HCT116 (cell line): Measurements from ENCODE around the gene INTS3. TPM values are rescaled to one million over a fixed set of nuclear protein-coding genes. Genes with fewer than 3 reads are reported as not detected.
A peak's percentile ranks its signal among the peaks of the same experiment; 100 is the strongest.

Experiments
- ATAC-seq: fragments of 200-7000 bp; cut with Tn5 transposase; 2 replicates; pipeline ENCODE4 v1.9.1; 2020; ENCODE audit warnings: mild to moderate bottlenecking, moderate library complexity
- BruUV-seq: library from RNA; stranded (reverse); fragments of 400-500 nt; replicated peaks from 2 replicates; lab custom pipeline; 2021; lab: Mats Ljungman, UMichigan
- CTCF ChIA-PET: fragments of 300-600 bp; sonication (Branson Sonifier 250); formaldehyde crosslinking; loops from one replicate; lab custom pipeline; 2021; ENCODE audit warnings: antibody characterized with exemption; lab: Charles Lee
- POLR2A ChIA-PET: fragments of 300-600, 350-600 bp; sonication (Branson Sonifier 250); formaldehyde crosslinking; loops from one replicate; lab custom pipeline; 2021; ENCODE audit warnings: antibody characterized with exemption; lab: Charles Lee
- RAD21 ChIA-PET, 2 experiments: fragments of 300-600 bp; sonication (Branson Sonifier 250); formaldehyde crosslinking; loops; one replicate each; lab custom pipeline; 2023; ENCODE audit warnings: low total read pairs in 2 of 2; ENCODE audit not compliant: uncharacterized antibody in 2 of 2, unreplicated experiment in 2 of 2, low non-redundant PET in 1 of 2; lab: Charles Lee
- DNase-seq: peaks from one replicate; pipeline ENCODE4 v3.0.0-alpha.2; 2010; ENCODE audit warnings: low read depth, low spot score
- H2AFZ ChIP-seq: fragments of 200-600 bp; shearing (Covaris generic), sonication (generic); 2 replicates; pipeline ENCODE4 v1.6.1; 2017; ENCODE audit warnings: low read depth, mixed run types, mixed read lengths, antibody characterized with exemption, low read length; ENCODE audit not compliant: poor library complexity, severe bottlenecking
- H3K27ac ChIP-seq: 2 replicates; pipeline ENCODE4 v1.5.1; 2012; ENCODE audit warnings: low read depth, low read length
- H3K27me3 ChIP-seq: fragments of 200-600 bp; sonication (generic); 2 replicates; pipeline ENCODE4 v1.6.1; 2016; ENCODE audit warnings: mixed run types, low read length, mixed read lengths; ENCODE audit not compliant: insufficient read depth
- H3K36me3 ChIP-seq, 2 experiments: fragments of 200-500 bp in 1 of 2; fragments of 200-600 bp in 1 of 2; sonication (Bioruptor generic) in 1 of 2; sonication (generic) in 1 of 2; 2 replicates each; pipeline versions ENCODE4 v1.5.1 to v1.6.1; 2014 to 2016; ENCODE audit warnings: low read length in 2 of 2, inconsistent platforms in 1 of 2, mixed read lengths in 1 of 2, mixed run types in 1 of 2; ENCODE audit not compliant: insufficient read depth in 2 of 2, control insufficient read depth in 1 of 2
- H3K4me1 ChIP-seq, 2 experiments: fragments of 200-600 bp in 1 of 2; sonication (generic) in 1 of 2; 2 replicates each; pipeline versions ENCODE4 v1.5.1 to v1.6.1; 2012 to 2017; ENCODE audit warnings: low read length in 2 of 2, inconsistent platforms in 1 of 2, mild to moderate bottlenecking in 1 of 2, mixed read lengths in 1 of 2, mixed run types in 1 of 2, moderate library complexity in 1 of 2; ENCODE audit not compliant: insufficient read depth in 2 of 2, control insufficient read depth in 1 of 2
- H3K4me2 ChIP-seq: fragments of 200-600 bp; sonication (generic); 2 replicates; pipeline ENCODE4 v1.6.1; 2017; ENCODE audit warnings: mixed run types, low read length, mixed read lengths
- H3K4me3 ChIP-seq, 2 experiments: fragments of 200-600 bp in 1 of 2; sonication (generic) in 1 of 2; replicated peaks in 1 of 2; 2 replicates each; pipeline ENCODE4 v1.5.1; 2011 to 2016; ENCODE audit warnings: low read length in 2 of 2, control low read depth in 1 of 2, low read depth in 1 of 2, mild to moderate bottlenecking in 1 of 2, mixed read lengths in 1 of 2, mixed run types in 1 of 2
- H3K79me2 ChIP-seq: fragments of 200-600 bp; sonication (generic); 2 replicates; pipeline ENCODE4 v1.6.1; 2017; ENCODE audit warnings: mild to moderate bottlenecking, mixed run types, low read length, moderate library complexity, mixed read lengths; ENCODE audit not compliant: insufficient read depth
- H3K9ac ChIP-seq: fragments of 200-600 bp; sonication (generic); 2 replicates; pipeline ENCODE4 v1.6.1; 2016; ENCODE audit warnings: low read length, mixed read lengths
- H3K9me2 ChIP-seq: fragments of 200-600 bp; sonication (generic), shearing (Covaris generic); 2 replicates; pipeline ENCODE4 v1.6.1; 2017; ENCODE audit warnings: mixed run types, mild to moderate bottlenecking, moderate library complexity; ENCODE audit not compliant: insufficient read depth
- H3K9me3 ChIP-seq, 2 experiments: fragments of 200-500 bp in 1 of 2; fragments of 200-600 bp in 1 of 2; sonication (Bioruptor generic) in 1 of 2; sonication (generic) in 1 of 2; 2 replicates each; pipeline ENCODE4 v1.6.1; 2014 to 2017; ENCODE audit warnings: low read length in 2 of 2, mixed read lengths in 2 of 2, inconsistent platforms in 1 of 2, low read depth in 1 of 2, mild to moderate bottlenecking in 1 of 2, mixed run types in 1 of 2, moderate library complexity in 1 of 2; ENCODE audit not compliant: control insufficient read depth in 1 of 2, insufficient read depth in 1 of 2
- H4K20me1 ChIP-seq: fragments of 200-600 bp; sonication (generic), shearing (Covaris generic); 2 replicates; pipeline ENCODE4 v1.6.1; 2017; ENCODE audit warnings: mixed run types, mild to moderate bottlenecking, moderate library complexity; ENCODE audit not compliant: insufficient read depth
- ATF3 ChIP-seq: IDR thresholded peaks from 2 replicates; pipeline ENCODE4 v1.6.1; 2012
- CBX3 ChIP-seq: IDR thresholded peaks from 2 replicates; pipeline ENCODE4 v1.6.1; 2012; ENCODE audit warnings: low read depth
- EZH2 ChIP-seq: fragments of 200-600 bp; sonication (generic); IDR thresholded peaks from 2 replicates; pipeline ENCODE4 v1.6.1; 2017; ENCODE audit warnings: antibody characterized with exemption, mixed run types
- FOSL1 ChIP-seq: IDR thresholded peaks from 2 replicates; pipeline ENCODE4 v1.6.1; 2012; ENCODE audit warnings: low read depth
- JUND ChIP-seq: IDR thresholded peaks from 2 replicates; pipeline ENCODE4 v1.6.1; 2012
- MAX ChIP-seq: IDR thresholded peaks from 2 replicates; pipeline ENCODE4 v1.6.1; 2012
- POLR2A ChIP-seq: IDR thresholded peaks from 2 replicates; pipeline ENCODE4 v1.7.0; 2011; ENCODE audit warnings: borderline replicate concordance; ENCODE audit not compliant: insufficient read depth, insufficient read length; ENCODE audit errors: extremely low read depth
- POLR2AphosphoS5 ChIP-seq: IDR thresholded peaks from 2 replicates; pipeline ENCODE4 v1.6.1; 2011; ENCODE audit warnings: mild to moderate bottlenecking, low read depth, low read length, moderate library complexity
- RAD21 ChIP-seq: IDR thresholded peaks from 2 replicates; pipeline ENCODE4 v1.6.1; 2012; ENCODE audit warnings: low read depth, mild to moderate bottlenecking
- SIN3A ChIP-seq: IDR thresholded peaks from 2 replicates; pipeline ENCODE4 v1.6.1; 2012; ENCODE audit warnings: low read depth
- SP1 ChIP-seq: IDR thresholded peaks from 2 replicates; pipeline ENCODE4 v1.6.1; 2012; ENCODE audit warnings: low read depth
- SRF ChIP-seq: IDR thresholded peaks from 2 replicates; pipeline ENCODE4 v1.6.1; 2012; ENCODE audit warnings: low read depth
- TCF7L2 ChIP-seq: IDR thresholded peaks from 2 replicates; pipeline ENCODE4 v1.7.0; 2011; ENCODE audit warnings: borderline replicate concordance, inconsistent platforms; ENCODE audit not compliant: insufficient read depth, insufficient read length; ENCODE audit errors: extremely low read depth
- YY1 ChIP-seq: IDR thresholded peaks from 2 replicates; pipeline ENCODE4 v1.6.1; 2011; ENCODE audit warnings: low read length, low read depth, moderate library complexity, mild to moderate bottlenecking; ENCODE audit not compliant: insufficient replicate concordance; ENCODE audit errors: extremely low read depth
- ZFX ChIP-seq: fragments of 450-650 bp; IDR thresholded peaks from 2 replicates; pipeline ENCODE4 v1.6.1; 2017
- intact Hi-C: fragments of 100-400 bp; cut with micrococcal nuclease; formaldehyde crosslinking; loops from 2 replicates; pipeline ENCODE4 v1.10.0; 2022
- total RNA-seq: library from RNA; stranded (reverse); gene quantifications from one replicate; pipeline ENCODE4 v1.2.1, GENCODE V29; 2021; ENCODE audit not compliant: unreplicated experiment
- TF ChIP-seq, protein P1 (sequence below): IDR thresholded peaks from 2 replicates; pipeline ENCODE4 v1.6.1; 2012; ENCODE audit warnings: low read depth

INTS3 gene
- total RNA-seq, 1 experiment from 2014 or later: 47.6 TPM

DNA sequence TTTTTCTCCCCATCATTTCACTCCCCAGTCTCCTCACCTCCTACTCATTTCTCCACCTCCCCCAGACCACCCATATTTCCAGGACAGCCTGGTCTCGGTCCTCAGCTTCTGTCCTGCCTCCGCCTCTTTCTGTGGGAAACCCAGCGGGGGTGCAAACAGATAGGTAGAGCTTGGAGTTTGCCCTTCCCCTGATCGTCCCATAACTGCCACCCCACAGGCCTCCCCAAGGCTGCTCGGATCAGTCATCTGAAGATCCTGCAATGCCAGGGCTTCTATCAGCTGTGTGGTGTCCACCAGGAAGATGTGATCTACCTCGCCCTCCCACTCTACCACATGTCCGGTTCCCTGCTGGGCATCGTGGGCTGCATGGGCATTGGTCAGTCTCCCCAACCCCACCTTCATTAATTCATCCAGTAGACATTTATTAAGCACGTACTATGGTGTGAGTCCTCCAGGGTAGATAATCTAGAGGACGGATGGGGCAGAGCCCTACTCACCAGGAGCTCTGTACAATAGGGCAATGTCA is 49.1 kb downstream of the INTS3 start:
- Histone ChIP-seq H3K4me1 (peaks cover 14 to 26% of the 10 kb centered on the region in 2 experiments), H3K36me3 (peaks cover 0 to 18% of the 10 kb centered on the region in 2 experiments; a peak in 2 of 4 replicates), H3K4me2 (peak overlapping the region; percentile 87), H3K9ac (0 out of 2 replicates have a peak overlapping the region, but pooled peaks have one; percentile 79), H3K79me2 (no peaks in the 10 kb centered on the region), H3K4me3 (no peak overlapping the region; a peak in 1 of 4 replicates), H2AFZ (no peak overlapping the region), H3K27me3 (no peaks in the 10 kb centered on the region), H3K9me3 (no peaks in the 10 kb centered on the region), H3K27ac (peak overlapping the region; percentile 96), H4K20me1 (no peaks in the 10 kb centered on the region), H3K9me2 (no peaks in the 10 kb centered on the region)
- POLR2A ChIA-PET: no interaction called here
- ATAC-seq (no peak), DNase-seq (no peak)
- RAD21 ChIA-PET: no interaction called here
- BruUV-seq: no TSS peak
- intact Hi-C loops: loop anchor here (10.0 kb wide), 1 partner anchor 102 kb away; the partner anchor contains the start of genes ILF2 and NPR1
- CTCF ChIA-PET: no interaction called here
- TF ChIP-seq RAD21: no peak
- no peak for TF ChIP-seq ZFX
- no peak for TF ChIP-seq YY1
- TF ChIP-seq FOSL1: no peak
- no peak for TF ChIP-seq ATF3
- no peak for TF ChIP-seq SP1
- TF ChIP-seq POLR2A: no peak
- no peak for TF ChIP-seq MAX
- TF ChIP-seq, protein P1, sequence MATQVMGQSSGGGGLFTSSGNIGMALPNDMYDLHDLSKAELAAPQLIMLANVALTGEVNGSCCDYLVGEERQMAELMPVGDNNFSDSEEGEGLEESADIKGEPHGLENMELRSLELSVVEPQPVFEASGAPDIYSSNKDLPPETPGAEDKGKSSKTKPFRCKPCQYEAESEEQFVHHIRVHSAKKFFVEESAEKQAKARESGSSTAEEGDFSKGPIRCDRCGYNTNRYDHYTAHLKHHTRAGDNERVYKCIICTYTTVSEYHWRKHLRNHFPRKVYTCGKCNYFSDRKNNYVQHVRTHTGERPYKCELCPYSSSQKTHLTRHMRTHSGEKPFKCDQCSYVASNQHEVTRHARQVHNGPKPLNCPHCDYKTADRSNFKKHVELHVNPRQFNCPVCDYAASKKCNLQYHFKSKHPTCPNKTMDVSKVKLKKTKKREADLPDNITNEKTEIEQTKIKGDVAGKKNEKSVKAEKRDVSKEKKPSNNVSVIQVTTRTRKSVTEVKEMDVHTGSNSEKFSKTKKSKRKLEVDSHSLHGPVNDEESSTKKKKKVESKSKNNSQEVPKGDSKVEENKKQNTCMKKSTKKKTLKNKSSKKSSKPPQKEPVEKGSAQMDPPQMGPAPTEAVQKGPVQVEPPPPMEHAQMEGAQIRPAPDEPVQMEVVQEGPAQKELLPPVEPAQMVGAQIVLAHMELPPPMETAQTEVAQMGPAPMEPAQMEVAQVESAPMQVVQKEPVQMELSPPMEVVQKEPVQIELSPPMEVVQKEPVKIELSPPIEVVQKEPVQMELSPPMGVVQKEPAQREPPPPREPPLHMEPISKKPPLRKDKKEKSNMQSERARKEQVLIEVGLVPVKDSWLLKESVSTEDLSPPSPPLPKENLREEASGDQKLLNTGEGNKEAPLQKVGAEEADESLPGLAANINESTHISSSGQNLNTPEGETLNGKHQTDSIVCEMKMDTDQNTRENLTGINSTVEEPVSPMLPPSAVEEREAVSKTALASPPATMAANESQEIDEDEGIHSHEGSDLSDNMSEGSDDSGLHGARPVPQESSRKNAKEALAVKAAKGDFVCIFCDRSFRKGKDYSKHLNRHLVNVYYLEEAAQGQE: no peak
- no peak for TF ChIP-seq EZH2
- no peak for TF ChIP-seq JUND
- no peak for TF ChIP-seq CBX3
- TF ChIP-seq POLR2AphosphoS5: no peak
- TF ChIP-seq SRF: no peak
- no peak for TF ChIP-seq SIN3A
- TF ChIP-seq TCF7L2: no peak
